Measurements from ENCODE around the gene NAGPA.

- TF ChIP-seq POLR2AphosphoS5 (IDR thresholded peaks at IDR 0.05; ENCODE audit: low read depth) (no peak), CTCF (IDR thresholded peaks at IDR 0.05; ENCODE audit: insufficient read depth, low read length) (no peak), GABPA (IDR thresholded peaks at IDR 0.05; ENCODE audit: low read depth) (no peak)
- TF ChIP-seq, protein P1, sequence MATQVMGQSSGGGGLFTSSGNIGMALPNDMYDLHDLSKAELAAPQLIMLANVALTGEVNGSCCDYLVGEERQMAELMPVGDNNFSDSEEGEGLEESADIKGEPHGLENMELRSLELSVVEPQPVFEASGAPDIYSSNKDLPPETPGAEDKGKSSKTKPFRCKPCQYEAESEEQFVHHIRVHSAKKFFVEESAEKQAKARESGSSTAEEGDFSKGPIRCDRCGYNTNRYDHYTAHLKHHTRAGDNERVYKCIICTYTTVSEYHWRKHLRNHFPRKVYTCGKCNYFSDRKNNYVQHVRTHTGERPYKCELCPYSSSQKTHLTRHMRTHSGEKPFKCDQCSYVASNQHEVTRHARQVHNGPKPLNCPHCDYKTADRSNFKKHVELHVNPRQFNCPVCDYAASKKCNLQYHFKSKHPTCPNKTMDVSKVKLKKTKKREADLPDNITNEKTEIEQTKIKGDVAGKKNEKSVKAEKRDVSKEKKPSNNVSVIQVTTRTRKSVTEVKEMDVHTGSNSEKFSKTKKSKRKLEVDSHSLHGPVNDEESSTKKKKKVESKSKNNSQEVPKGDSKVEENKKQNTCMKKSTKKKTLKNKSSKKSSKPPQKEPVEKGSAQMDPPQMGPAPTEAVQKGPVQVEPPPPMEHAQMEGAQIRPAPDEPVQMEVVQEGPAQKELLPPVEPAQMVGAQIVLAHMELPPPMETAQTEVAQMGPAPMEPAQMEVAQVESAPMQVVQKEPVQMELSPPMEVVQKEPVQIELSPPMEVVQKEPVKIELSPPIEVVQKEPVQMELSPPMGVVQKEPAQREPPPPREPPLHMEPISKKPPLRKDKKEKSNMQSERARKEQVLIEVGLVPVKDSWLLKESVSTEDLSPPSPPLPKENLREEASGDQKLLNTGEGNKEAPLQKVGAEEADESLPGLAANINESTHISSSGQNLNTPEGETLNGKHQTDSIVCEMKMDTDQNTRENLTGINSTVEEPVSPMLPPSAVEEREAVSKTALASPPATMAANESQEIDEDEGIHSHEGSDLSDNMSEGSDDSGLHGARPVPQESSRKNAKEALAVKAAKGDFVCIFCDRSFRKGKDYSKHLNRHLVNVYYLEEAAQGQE (IDR thresholded peaks at IDR 0.05; ENCODE audit: insufficient replicate concordance, low read depth): no peak
These were observed 13.2 kb downstream of the NAGPA start for GRCh38 chr16:5020551-5020950.
